ENCODE results near the gene SIGLEC1. TPM values are rescaled to one million over a fixed set of nuclear protein-coding genes. Genes with fewer than 3 reads are reported as not detected.

SIGLEC1 gene
- total and polyA plus RNA-seq, 10 of the 15 experiments (the other 5 are each of a cell fraction or from before 2014, with no cell fraction given) = 0.05 TPM; not detected in 9

DNA sequence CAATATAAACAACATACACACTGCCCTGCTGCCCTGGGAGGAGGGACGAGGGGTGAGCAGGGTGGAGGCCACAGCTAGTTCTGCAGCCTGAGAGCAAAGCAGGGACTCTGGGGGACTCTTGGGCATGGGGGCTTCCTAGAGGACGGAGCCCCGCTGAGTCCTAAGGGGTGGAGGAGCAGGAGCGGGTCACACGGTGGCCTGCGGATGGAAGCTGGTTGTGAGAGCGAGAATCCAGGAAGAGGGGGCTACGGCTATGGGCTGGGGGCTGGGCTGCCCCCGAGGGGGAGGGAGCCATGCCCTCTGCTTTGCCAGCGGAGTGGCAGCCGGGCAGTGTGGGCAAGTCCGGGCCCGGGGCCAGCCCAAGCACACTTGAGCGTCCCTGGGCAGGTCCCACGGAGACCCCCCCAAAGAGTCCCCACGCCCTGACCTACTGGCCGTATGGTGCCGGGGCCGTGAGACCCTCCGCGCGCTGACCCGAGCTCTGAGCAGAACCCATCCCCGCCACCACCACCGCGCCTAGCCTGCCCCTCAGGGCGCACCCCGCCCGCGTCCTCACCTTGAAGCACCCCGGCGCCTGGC lies 31.0 kb downstream of the SIGLEC1 start:
- Histone ChIP-seq H3K36me3 (ENCODE audit: control insufficient read depth in 2 of 2, insufficient read depth in 2 of 2, low read length in 1 of 2) (no peaks in the 10 kb centered on the region), H2AFZ (ENCODE audit: control insufficient read depth, low read depth, low read length) (no peak overlapping the region), H3K79me2 (ENCODE audit: control insufficient read depth, insufficient read depth, low read length) (no peaks in the 10 kb centered on the region), H3K4me2 (ENCODE audit: control insufficient read depth, insufficient read depth) (no peak overlapping the region), H3K4me3 (no peak overlapping the region), H3K27ac (ENCODE audit: control insufficient read depth, insufficient read depth) (no peak overlapping the region), H3K9ac (ENCODE audit: control insufficient read depth, insufficient read depth, low read length) (no peak overlapping the region), H3K9me3 (replicated peaks; ENCODE audit: control insufficient read depth, insufficient read depth, low read length) (no peaks in the 10 kb centered on the region), H4K20me1 (ENCODE audit: control insufficient read depth, insufficient read depth) (no peaks in the 10 kb centered on the region; the same call in 1 of the 2 replicates), H3K27me3 (replicated peaks in 1 of 2; ENCODE audit: control insufficient read depth in 2 of 2, insufficient read depth in 2 of 2, low read length in 1 of 2) (peaks cover 3 to 6% of the 10 kb centered on the region in 2 experiments; a peak in 3 of 4 replicates), H3K4me1 (ENCODE audit: control insufficient read depth, insufficient read depth, low read length) (no peaks in the 10 kb centered on the region; the same call in 1 of the 2 replicates)
- POLR2A ChIA-PET = no interaction called here
- SMC1A ChIA-PET (ENCODE audit: uncharacterized antibody, unreplicated experiment) = no interaction called here
- FAIRE-seq = no peak
- in situ Hi-C loops (cut with MboI) = no loop called here
- TF ChIP-seq CHD2 (IDR thresholded peaks at IDR 0.05; ENCODE audit: borderline replicate concordance, low read depth, low read length) = no peak
- TF ChIP-seq, protein P1, sequence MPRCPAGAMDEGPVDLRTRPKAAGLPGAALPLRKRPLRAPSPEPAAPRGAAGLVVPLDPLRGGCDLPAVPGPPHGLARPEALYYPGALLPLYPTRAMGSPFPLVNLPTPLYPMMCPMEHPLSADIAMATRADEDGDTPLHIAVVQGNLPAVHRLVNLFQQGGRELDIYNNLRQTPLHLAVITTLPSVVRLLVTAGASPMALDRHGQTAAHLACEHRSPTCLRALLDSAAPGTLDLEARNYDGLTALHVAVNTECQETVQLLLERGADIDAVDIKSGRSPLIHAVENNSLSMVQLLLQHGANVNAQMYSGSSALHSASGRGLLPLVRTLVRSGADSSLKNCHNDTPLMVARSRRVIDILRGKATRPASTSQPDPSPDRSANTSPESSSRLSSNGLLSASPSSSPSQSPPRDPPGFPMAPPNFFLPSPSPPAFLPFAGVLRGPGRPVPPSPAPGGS (IDR thresholded peaks at IDR 0.05; ENCODE audit: borderline replicate concordance, insufficient read depth, low read depth, low read length, poor library complexity, severe bottlenecking) = no peak
- TF ChIP-seq PAX8 (IDR thresholded peaks at IDR 0.05) = no peak
- no peak for TF ChIP-seq KAT2A (conservative IDR thresholded peaks at IDR 0.05; ENCODE audit: control insufficient read depth, low read depth, low read length)
- TF ChIP-seq ZNF622 (IDR thresholded peaks at IDR 0.05) = no peak
- no peak for TF ChIP-seq KLF5 (IDR thresholded peaks at IDR 0.05; ENCODE audit: partially characterized antibody)
- TF ChIP-seq RELA (IDR thresholded peaks at IDR 0.05; ENCODE audit: borderline replicate concordance, partially characterized antibody) = no peak
- no peak for TF ChIP-seq MXI1 (IDR thresholded peaks at IDR 0.05; ENCODE audit: low read depth, low read length)
- no peak for TF ChIP-seq BACH1 (IDR thresholded peaks at IDR 0.05; ENCODE audit: borderline replicate concordance)
- TF ChIP-seq, protein P2, sequence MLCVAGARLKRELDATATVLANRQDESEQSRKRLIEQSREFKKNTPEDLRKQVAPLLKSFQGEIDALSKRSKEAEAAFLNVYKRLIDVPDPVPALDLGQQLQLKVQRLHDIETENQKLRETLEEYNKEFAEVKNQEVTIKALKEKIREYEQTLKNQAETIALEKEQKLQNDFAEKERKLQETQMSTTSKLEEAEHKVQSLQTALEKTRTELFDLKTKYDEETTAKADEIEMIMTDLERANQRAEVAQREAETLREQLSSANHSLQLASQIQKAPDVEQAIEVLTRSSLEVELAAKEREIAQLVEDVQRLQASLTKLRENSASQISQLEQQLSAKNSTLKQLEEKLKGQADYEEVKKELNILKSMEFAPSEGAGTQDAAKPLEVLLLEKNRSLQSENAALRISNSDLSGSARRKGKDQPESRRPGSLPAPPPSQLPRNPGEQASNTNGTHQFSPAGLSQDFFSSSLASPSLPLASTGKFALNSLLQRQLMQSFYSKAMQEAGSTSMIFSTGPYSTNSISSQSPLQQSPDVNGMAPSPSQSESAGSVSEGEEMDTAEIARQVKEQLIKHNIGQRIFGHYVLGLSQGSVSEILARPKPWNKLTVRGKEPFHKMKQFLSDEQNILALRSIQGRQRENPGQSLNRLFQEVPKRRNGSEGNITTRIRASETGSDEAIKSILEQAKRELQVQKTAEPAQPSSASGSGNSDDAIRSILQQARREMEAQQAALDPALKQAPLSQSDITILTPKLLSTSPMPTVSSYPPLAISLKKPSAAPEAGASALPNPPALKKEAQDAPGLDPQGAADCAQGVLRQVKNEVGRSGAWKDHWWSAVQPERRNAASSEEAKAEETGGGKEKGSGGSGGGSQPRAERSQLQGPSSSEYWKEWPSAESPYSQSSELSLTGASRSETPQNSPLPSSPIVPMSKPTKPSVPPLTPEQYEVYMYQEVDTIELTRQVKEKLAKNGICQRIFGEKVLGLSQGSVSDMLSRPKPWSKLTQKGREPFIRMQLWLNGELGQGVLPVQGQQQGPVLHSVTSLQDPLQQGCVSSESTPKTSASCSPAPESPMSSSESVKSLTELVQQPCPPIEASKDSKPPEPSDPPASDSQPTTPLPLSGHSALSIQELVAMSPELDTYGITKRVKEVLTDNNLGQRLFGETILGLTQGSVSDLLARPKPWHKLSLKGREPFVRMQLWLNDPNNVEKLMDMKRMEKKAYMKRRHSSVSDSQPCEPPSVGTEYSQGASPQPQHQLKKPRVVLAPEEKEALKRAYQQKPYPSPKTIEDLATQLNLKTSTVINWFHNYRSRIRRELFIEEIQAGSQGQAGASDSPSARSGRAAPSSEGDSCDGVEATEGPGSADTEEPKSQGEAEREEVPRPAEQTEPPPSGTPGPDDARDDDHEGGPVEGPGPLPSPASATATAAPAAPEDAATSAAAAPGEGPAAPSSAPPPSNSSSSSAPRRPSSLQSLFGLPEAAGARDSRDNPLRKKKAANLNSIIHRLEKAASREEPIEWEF (IDR thresholded peaks at IDR 0.05; ENCODE audit: insufficient replicate concordance, low read depth, low read length) = no peak
- TF ChIP-seq BCL11A (IDR thresholded peaks at IDR 0.05; ENCODE audit: low read depth, low read length) = no peak
- TF ChIP-seq FOXK2 (IDR thresholded peaks at IDR 0.05) = no peak
- no peak for TF ChIP-seq TBL1XR1 (IDR thresholded peaks at IDR 0.05; ENCODE audit: low read depth, low read length)
- TF ChIP-seq, protein P3, sequence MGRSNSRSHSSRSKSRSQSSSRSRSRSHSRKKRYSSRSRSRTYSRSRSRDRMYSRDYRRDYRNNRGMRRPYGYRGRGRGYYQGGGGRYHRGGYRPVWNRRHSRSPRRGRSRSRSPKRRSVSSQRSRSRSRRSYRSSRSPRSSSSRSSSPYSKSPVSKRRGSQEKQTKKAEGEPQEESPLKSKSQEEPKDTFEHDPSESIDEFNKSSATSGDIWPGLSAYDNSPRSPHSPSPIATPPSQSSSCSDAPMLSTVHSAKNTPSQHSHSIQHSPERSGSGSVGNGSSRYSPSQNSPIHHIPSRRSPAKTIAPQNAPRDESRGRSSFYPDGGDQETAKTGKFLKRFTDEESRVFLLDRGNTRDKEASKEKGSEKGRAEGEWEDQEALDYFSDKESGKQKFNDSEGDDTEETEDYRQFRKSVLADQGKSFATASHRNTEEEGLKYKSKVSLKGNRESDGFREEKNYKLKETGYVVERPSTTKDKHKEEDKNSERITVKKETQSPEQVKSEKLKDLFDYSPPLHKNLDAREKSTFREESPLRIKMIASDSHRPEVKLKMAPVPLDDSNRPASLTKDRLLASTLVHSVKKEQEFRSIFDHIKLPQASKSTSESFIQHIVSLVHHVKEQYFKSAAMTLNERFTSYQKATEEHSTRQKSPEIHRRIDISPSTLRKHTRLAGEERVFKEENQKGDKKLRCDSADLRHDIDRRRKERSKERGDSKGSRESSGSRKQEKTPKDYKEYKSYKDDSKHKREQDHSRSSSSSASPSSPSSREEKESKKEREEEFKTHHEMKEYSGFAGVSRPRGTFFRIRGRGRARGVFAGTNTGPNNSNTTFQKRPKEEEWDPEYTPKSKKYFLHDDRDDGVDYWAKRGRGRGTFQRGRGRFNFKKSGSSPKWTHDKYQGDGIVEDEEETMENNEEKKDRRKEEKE (IDR thresholded peaks at IDR 0.05) = no peak
- no peak for TF ChIP-seq CHD4 (IDR thresholded peaks at IDR 0.05)
- no peak for TF ChIP-seq RB1 (IDR thresholded peaks at IDR 0.05; ENCODE audit: borderline replicate concordance)
- RAD21 ChIA-PET (ENCODE audit: unreplicated experiment) = no interaction called here
- CTCF ChIA-PET = no interaction called here
- DNase-seq (ENCODE audit: low read depth, low spot score) = no peak
- ATAC-seq = no peak
- WGBS (ENCODE audit: insufficient coverage, insufficient replicate concordance, low lambda C conversion rate, missing lambda C conversion rate) = 25% methylated on average over 29 of the region's 32 CpGs
- intact Hi-C loops (cut with micrococcal nuclease; ENCODE audit: unreplicated experiment) = loop anchor here (10.0 kb wide), 1 partner anchor 403 kb away; no protein-coding TSS in a partner anchor
- no TSS peak for BruUV-seq (replicated peaks)
